ENCODE results near the gene POPDC2. TPM values are rescaled to one million over a fixed set of nuclear protein-coding genes. Genes with fewer than 3 reads are reported as not detected.

The POPDC2 gene
- total and polyA plus RNA-seq, 2 experiments from 2014 or later = 1.2 to 2.7 TPM

GRCh38 chr3:119628390-119628789 lies 32.0 kb downstream of the POPDC2 start:
- H3K27ac ChIP-seq = no peak overlapping the region
- no peak overlapping the region for H2AFZ ChIP-seq
- no peaks in the 10 kb centered on the region for H3K9me2 ChIP-seq (replicated peaks; ENCODE audit: insufficient read depth)
- DNase-seq (ENCODE audit: low spot score) = no peak
- no peaks in the 10 kb centered on the region for H4K20me1 ChIP-seq (ENCODE audit: insufficient read depth, poor library complexity, severe bottlenecking)
- no peaks in the 10 kb centered on the region for H3K27me3 ChIP-seq
- no peaks in the 10 kb centered on the region for H3K4me1 ChIP-seq (ENCODE audit: insufficient read depth)
- H3K4me3 ChIP-seq = no peak overlapping the region
- TF ChIP-seq EZH2phosphoT487 (IDR thresholded peaks at IDR 0.05; ENCODE audit: low read depth, severe bottlenecking, unreplicated experiment) = no peak
- no peak for TF ChIP-seq EZH2 (IDR thresholded peaks at IDR 0.05; ENCODE audit: borderline replicate concordance)
- TF ChIP-seq, protein P1, sequence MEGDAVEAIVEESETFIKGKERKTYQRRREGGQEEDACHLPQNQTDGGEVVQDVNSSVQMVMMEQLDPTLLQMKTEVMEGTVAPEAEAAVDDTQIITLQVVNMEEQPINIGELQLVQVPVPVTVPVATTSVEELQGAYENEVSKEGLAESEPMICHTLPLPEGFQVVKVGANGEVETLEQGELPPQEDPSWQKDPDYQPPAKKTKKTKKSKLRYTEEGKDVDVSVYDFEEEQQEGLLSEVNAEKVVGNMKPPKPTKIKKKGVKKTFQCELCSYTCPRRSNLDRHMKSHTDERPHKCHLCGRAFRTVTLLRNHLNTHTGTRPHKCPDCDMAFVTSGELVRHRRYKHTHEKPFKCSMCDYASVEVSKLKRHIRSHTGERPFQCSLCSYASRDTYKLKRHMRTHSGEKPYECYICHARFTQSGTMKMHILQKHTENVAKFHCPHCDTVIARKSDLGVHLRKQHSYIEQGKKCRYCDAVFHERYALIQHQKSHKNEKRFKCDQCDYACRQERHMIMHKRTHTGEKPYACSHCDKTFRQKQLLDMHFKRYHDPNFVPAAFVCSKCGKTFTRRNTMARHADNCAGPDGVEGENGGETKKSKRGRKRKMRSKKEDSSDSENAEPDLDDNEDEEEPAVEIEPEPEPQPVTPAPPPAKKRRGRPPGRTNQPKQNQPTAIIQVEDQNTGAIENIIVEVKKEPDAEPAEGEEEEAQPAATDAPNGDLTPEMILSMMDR (IDR thresholded peaks at IDR 0.05; ENCODE audit: poor library complexity) = no peak
- H3K79me2 ChIP-seq = no peaks in the 10 kb centered on the region
- no peaks in the 10 kb centered on the region for H3K9me3 ChIP-seq (ENCODE audit: low read depth)
- WGBS (ENCODE audit: low lambda C conversion rate, missing lambda C conversion rate) = 97% methylated on average over 4 of the region's 4 CpGs
- H3K36me3 ChIP-seq (replicated peaks; ENCODE audit: insufficient read depth, low read depth) = no peaks in the 10 kb centered on the region
- H3K4me2 ChIP-seq = no peak overlapping the region

GRCh38 chr3:119627461-119627860 lies 32.9 kb downstream of the POPDC2 start:
- Histone ChIP-seq H3K9me2 (replicated peaks; ENCODE audit: insufficient read depth) (no peaks in the 10 kb centered on the region), H3K27ac (no peak overlapping the region)
- no peak for DNase-seq (ENCODE audit: low spot score)

DNA sequence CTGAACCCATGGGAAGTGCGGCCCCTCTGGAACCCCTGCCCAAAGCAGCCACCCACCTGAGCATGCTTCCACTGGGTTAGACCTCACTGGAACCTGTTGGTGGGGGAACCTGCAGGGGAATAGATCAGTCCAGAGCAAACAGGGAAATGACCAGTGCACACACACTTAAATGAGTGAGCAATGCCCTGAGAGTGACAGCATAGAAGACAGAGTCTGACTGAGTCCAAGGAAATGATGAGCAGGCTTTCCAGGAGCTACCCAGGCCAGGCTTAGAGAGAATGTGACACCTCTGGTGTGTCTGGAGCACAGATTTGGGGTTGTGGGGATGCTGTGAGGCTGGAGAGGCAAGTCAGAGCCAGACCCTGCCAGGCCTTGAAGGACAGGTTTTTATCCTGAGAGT lies 34.2 kb downstream of the POPDC2 start:
- H3K27me3 ChIP-seq = no peaks in the 10 kb centered on the region
- no peaks in the 10 kb centered on the region for H3K4me1 ChIP-seq (ENCODE audit: insufficient read depth)
- no peak overlapping the region for H2AFZ ChIP-seq
- no peak overlapping the region for H3K27ac ChIP-seq
- H4K20me1 ChIP-seq (ENCODE audit: insufficient read depth, poor library complexity, severe bottlenecking) = no peaks in the 10 kb centered on the region
- no peaks in the 10 kb centered on the region for H3K9me3 ChIP-seq (ENCODE audit: low read depth)
- WGBS (ENCODE audit: low lambda C conversion rate, missing lambda C conversion rate) = 95% methylated on average over 1 of the region's 1 CpG
- H3K4me3 ChIP-seq = no peak overlapping the region
- DNase-seq (ENCODE audit: low spot score) = no peak
- no peak overlapping the region for H3K4me2 ChIP-seq
- H3K36me3 ChIP-seq (replicated peaks; ENCODE audit: insufficient read depth, low read depth) = no peaks in the 10 kb centered on the region
- no peaks in the 10 kb centered on the region for H3K79me2 ChIP-seq
- TF ChIP-seq, protein P1 (IDR thresholded peaks at IDR 0.05; ENCODE audit: poor library complexity) = no peak
- TF ChIP-seq EZH2 (IDR thresholded peaks at IDR 0.05; ENCODE audit: borderline replicate concordance) (no peak), EZH2phosphoT487 (IDR thresholded peaks at IDR 0.05; ENCODE audit: low read depth, severe bottlenecking, unreplicated experiment) (no peak)
- H3K9me2 ChIP-seq (replicated peaks; ENCODE audit: insufficient read depth) = no peaks in the 10 kb centered on the region

More at GRCh38 chr3:119627461-119627860, 32.9 kb downstream of the POPDC2 start:
- Histone ChIP-seq H4K20me1 (ENCODE audit: insufficient read depth, poor library complexity, severe bottlenecking) (no peaks in the 10 kb centered on the region), H3K9me3 (ENCODE audit: low read depth) (no peaks in the 10 kb centered on the region), H3K4me1 (ENCODE audit: insufficient read depth) (no peaks in the 10 kb centered on the region), H3K36me3 (replicated peaks; ENCODE audit: insufficient read depth, low read depth) (no peaks in the 10 kb centered on the region), H3K4me3 (no peak overlapping the region), H3K79me2 (no peaks in the 10 kb centered on the region), H3K27me3 (no peaks in the 10 kb centered on the region), H2AFZ (no peak overlapping the region), H3K4me2 (no peak overlapping the region)
- 86% methylated on average over 8 of the region's 8 CpGs for WGBS (ENCODE audit: low lambda C conversion rate, missing lambda C conversion rate)
- TF ChIP-seq, protein P1 (IDR thresholded peaks at IDR 0.05; ENCODE audit: poor library complexity) = no peak
- TF ChIP-seq EZH2 (IDR thresholded peaks at IDR 0.05; ENCODE audit: borderline replicate concordance) (no peak), EZH2phosphoT487 (IDR thresholded peaks at IDR 0.05; ENCODE audit: low read depth, severe bottlenecking, unreplicated experiment) (no peak)

Data from hepatocyte (in vitro differentiated cells).